Heart right ventricle (tissue), 16 donors: ENCODE data around the gene RAB24. TPM values are rescaled to one million over a fixed set of nuclear protein-coding genes. Genes with fewer than 3 reads are reported as not detected.
"Not testable (repeated sequence)": the region's sequence is repeated elsewhere in the genome, so short reads cannot be mapped to it uniquely, and the experiment has no call there.

Experiments used
- ATAC-seq, 8 donors: fragments of 200-7000 bp; cut with Tn5 transposase; one replicate each; pipeline ENCODE4 v1.9.1; 2020; ENCODE audit warnings: mild to moderate bottlenecking in 8 of 8, moderate library complexity in 8 of 8, moderate number of reproducible peaks in 1 of 8
- DNase-seq, 2 donors: peaks; one replicate each; pipeline ENCODE4 v3.0.0-alpha.2; 2020
- H3K27ac ChIP-seq, 10 donors: fragments of 200-600 bp; sonication (generic) in 2 of 10; one replicate each; pipeline versions ENCODE4 v1.5.0 to v1.8.0; 2020 to 2022; ENCODE audit warnings: mild to moderate bottlenecking in 3 of 10
- H3K27me3 ChIP-seq, 7 donors: fragments of 200-600 bp; one replicate each; pipeline ENCODE4 v1.8.0; 2021 to 2022; ENCODE audit warnings: mild to moderate bottlenecking in 2 of 7
- H3K36me3 ChIP-seq, 9 donors: fragments of 200-600 bp; sonication (generic) in 1 of 9; one replicate each; pipeline versions ENCODE4 v1.5.0 to v1.8.0; 2020 to 2022; ENCODE audit warnings: mild to moderate bottlenecking in 2 of 9
- H3K4me1 ChIP-seq, 9 donors: fragments of 200-600 bp; sonication (generic) in 1 of 9; one replicate each; pipeline versions ENCODE4 v1.5.0 to v1.8.0; 2020 to 2022; ENCODE audit warnings: mild to moderate bottlenecking in 4 of 9
- H3K4me3 ChIP-seq, 10 donors: fragments of 200-600 bp; sonication (generic) in 2 of 10; one replicate each; pipeline versions ENCODE4 v1.5.0 to v1.8.0; 2020 to 2022; ENCODE audit warnings: mild to moderate bottlenecking in 7 of 10, moderate library complexity in 2 of 10
- H3K9me3 ChIP-seq, 11 donors: fragments of 200-600 bp in 10 of 11; sonication (generic) in 2 of 11; one replicate each; pipeline versions ENCODE4 v1.5.0 to v1.8.0; 2013 to 2022; ENCODE audit warnings: mild to moderate bottlenecking in 2 of 11, control low read depth in 1 of 11, moderate library complexity in 1 of 11
- WGBS, 2 donors: extraction: QIAGEN DNeasy Blood & Tissue Kit; methylation state at CpG; one replicate each; pipeline ENCODE4 v1.1.7; 2013; ENCODE audit warnings: inconsistent platforms in 1 of 2; 5-methylcytosine and 5-hydroxymethylcytosine counted together
- intact Hi-C, 10 donors: fragments of 100-400 bp; cut with DNase I; formaldehyde crosslinking; loops; one replicate each; pipeline versions ENCODE4 v1.11.1 to v1.14.2; 2022
- polyA plus RNA-seq, 2 donors: library from polyadenylated mRNA; stranded (reverse); fragments of 200-250 nt; gene quantifications; one replicate each; pipeline ENCODE4 v1.2.3, GENCODE V29; 2013
- total RNA-seq, 10 donors: library from RNA; stranded (reverse); fragmentation: NEBNext Ultra II Directional in 3 of 10; extraction: Animal tissue kit (Norgen Biotek cat#: 25700) in 3 of 10; gene quantifications; one replicate each; pipeline versions ENCODE4 v1.2.1 to v1.2.4, GENCODE V29; 2021 to 2023
- TF ChIP-seq, protein P1 (sequence below), 9 donors: fragments of 200-600 bp; sonication (generic) in 2 of 9; IDR thresholded peaks; one replicate each; pipeline versions ENCODE4 v1.5.0 to v1.8.0; 2021 to 2022; ENCODE audit warnings: antibody characterized with exemption in 9 of 9, mild to moderate bottlenecking in 5 of 9, moderate library complexity in 1 of 9
- donor health status: Arrhythmogenic right ventricular cardiomyopathy.
- donor health status: ischemic (EF 13 %, LVEDD 7.1; RV severe dilation, severe dysfunction).
- donor health status: healthy with polysubstance abuse.
- donor health status: DM: no; HTN: yes; CAD: no.
- donor health status: DM: no; HTN: no; CAD: no.
- donor health status: ischemic (EF 25% LVEDD 6.9; RV normal size, moderate dysfunction).
- donor health status: ischemic (EF 25% LVEDD 5.7; RV mildly dilated, moderate dysfunction).
- donor health status: healthy.
- donor health status: DM: yes; HTN: yes; CAD: no.
- donor health status: Ischemic cardiomyopathy.
- donor health status: ischemic (EF 35%, LVEDD 5.7; RV mildly dilated, moderate dysfunction).
- donor health status: nonischemic (EF 11% LVEDD 7.7; RV severe dilation, severe dysfunction).
- donor health status: DM: yes; HTN: yes; CAD: no.
- donor health status: PGD.
- donor health status: ischemic (EF 29% LVEDD 5.4; RV normal size, mild dysfunction).
- donor health status: nonischemic (EF 23%, LVEDD 6.1; RV moderate dilation, normal function).

RAB24 gene
- total and polyA plus RNA-seq, 12 donors, result 14.7 to 39.4 (median 19.7) TPM

DNA sequence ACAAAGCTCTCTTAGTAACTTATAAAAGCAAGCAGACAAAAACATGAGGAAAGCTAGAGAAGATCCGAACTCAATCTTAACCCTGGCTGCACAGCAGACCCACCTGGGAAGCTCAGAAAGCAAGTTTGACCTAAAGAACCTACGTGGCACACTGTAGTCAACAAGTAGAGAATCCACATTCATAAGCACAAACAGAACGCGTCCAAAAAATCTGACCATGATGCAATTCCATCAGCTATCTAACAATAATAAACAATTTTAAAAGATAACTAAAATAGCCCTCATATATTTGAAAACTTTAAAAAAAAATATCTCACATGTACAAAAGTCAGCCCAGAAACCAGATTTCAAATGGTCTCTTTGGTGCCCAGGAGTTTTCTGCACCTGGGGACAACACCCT lies 43.3 kb upstream of the RAB24 start:
- peaks cover 7 to 53% (median 32%) of the 10 kb centered on the region in 9 donors for H3K4me1 ChIP-seq
- TF ChIP-seq, protein P1, sequence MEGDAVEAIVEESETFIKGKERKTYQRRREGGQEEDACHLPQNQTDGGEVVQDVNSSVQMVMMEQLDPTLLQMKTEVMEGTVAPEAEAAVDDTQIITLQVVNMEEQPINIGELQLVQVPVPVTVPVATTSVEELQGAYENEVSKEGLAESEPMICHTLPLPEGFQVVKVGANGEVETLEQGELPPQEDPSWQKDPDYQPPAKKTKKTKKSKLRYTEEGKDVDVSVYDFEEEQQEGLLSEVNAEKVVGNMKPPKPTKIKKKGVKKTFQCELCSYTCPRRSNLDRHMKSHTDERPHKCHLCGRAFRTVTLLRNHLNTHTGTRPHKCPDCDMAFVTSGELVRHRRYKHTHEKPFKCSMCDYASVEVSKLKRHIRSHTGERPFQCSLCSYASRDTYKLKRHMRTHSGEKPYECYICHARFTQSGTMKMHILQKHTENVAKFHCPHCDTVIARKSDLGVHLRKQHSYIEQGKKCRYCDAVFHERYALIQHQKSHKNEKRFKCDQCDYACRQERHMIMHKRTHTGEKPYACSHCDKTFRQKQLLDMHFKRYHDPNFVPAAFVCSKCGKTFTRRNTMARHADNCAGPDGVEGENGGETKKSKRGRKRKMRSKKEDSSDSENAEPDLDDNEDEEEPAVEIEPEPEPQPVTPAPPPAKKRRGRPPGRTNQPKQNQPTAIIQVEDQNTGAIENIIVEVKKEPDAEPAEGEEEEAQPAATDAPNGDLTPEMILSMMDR (IDR thresholded peaks at IDR 0.05), result no peak
- H3K27ac ChIP-seq, result no peak overlapping the region
- H3K9me3 ChIP-seq, result no peaks in the 10 kb centered on the region
- intact Hi-C loops, result no loop called here
- DNase-seq, result no peak
- H3K36me3 ChIP-seq, result peaks cover 0 to 82% (median 5%) of the 10 kb centered on the region in 9 donors
- WGBS, 2 donors, result 76 to 78% methylated on average over 4 of the region's 4 CpGs
- no peak for ATAC-seq
- H3K4me3 ChIP-seq, result no peak overlapping the region
- H3K27me3 ChIP-seq, result no peaks in the 10 kb centered on the region

DNA sequence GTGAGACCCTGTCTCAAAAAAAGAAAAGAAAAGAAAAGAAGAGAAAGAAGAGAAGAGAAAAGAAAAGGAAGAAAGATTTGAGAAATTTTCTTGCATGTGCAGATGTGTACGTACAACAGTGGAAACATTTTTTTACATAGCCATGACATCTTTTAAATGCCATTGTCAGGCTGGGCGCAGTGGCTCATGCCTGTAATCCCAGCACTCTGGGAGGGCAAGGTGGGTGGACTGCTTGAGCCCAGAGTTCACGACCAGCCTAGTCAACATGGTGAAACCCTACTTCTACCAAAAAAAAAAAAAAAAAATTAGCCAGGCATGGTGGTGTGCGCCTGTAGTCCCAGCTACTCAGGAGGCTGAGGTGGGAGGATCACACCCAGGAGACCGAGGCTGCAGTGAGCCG lies 41.4 kb upstream of the RAB24 start:
- ATAC-seq, result no peak
- WGBS, 2 donors, result 96% methylated on average over 6 of the region's 6 CpGs
- Histone ChIP-seq H3K4me3 (no peak overlapping the region), H3K27ac (no peak overlapping the region), H3K9me3 (no peaks in the 10 kb centered on the region), H3K27me3 (no peaks in the 10 kb centered on the region), H3K36me3 (peaks cover 0 to 95% (median 3%) of the 10 kb centered on the region in 9 donors), H3K4me1 (peaks cover under 1 to 40% (median 21%) of the 10 kb centered on the region in 9 donors)
- intact Hi-C loops, result no loop called here
- DNase-seq, result no peak
- TF ChIP-seq, protein P1 (IDR thresholded peaks at IDR 0.05), result no peak

DNA sequence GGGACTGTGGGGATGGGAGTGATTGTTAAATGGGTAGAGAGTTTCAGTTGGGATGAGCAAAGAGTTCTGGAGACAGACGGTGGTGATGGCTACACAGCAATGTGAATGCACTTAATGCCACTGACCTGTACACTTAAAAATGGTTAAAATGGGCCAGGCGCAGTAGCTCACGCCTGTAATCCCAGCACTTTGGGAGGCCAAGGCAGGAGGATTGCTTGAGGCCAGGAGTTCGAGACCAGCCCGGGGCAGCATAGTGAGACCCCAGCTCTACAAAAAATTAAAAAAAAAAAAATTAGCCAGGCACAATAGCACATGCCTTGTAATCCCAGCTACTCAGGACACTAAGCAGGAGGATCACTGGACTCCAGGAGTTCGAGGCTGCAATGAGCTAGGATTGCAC lies 40.3 kb upstream of the RAB24 start:
- ATAC-seq (no peak), DNase-seq (no peak)
- 98% methylated on average over 6 of the region's 6 CpGs for WGBS, 2 donors
- TF ChIP-seq, protein P1 (IDR thresholded peaks at IDR 0.05), result no peak
- H3K4me1 ChIP-seq, result peaks cover 0 to 37% (median 16%) of the 10 kb centered on the region in 9 donors
- H3K4me3 ChIP-seq, result no peak overlapping the region
- no peak overlapping the region for H3K27ac ChIP-seq
- H3K9me3 ChIP-seq, result no peaks in the 10 kb centered on the region
- intact Hi-C loops, result no loop called here
- no peaks in the 10 kb centered on the region for H3K27me3 ChIP-seq
- peaks cover 0 to 95% (median 0%) of the 10 kb centered on the region in 9 donors for H3K36me3 ChIP-seq

DNA sequence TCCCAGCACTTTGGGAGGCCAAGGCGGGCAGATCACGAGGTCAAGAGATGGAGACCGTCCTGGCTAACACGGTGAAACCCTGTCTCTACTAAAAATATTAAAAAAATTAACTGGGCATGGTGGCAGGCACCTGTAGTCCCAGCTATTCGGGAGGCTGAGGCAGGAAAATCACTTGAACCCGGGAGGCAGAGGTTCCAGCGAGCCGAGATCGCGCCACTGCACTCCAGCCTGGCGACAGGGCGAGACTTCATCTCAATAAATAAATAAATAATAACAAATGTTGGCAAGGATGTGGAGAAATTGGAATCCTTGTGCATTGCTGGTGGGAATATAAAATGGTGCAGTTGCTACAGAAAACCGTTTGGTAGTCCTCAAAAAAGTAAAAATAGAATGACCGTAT lies 39.5 kb upstream of the RAB24 start:
- H3K27ac ChIP-seq, H3K9me3 ChIP-seq, ATAC-seq, H3K27me3 ChIP-seq, H3K4me3 ChIP-seq, intact Hi-C loops, DNase-seq: not testable (repeated sequence)
- peaks cover 0 to 95% (median 0%) of the 10 kb centered on the region in 9 donors for H3K36me3 ChIP-seq
- H3K4me1 ChIP-seq, result peaks cover 0 to 30% (median 16%) of the 10 kb centered on the region in 9 donors
- WGBS, 2 donors, result 93 to 94% methylated on average over 14 of the region's 14 CpGs

DNA sequence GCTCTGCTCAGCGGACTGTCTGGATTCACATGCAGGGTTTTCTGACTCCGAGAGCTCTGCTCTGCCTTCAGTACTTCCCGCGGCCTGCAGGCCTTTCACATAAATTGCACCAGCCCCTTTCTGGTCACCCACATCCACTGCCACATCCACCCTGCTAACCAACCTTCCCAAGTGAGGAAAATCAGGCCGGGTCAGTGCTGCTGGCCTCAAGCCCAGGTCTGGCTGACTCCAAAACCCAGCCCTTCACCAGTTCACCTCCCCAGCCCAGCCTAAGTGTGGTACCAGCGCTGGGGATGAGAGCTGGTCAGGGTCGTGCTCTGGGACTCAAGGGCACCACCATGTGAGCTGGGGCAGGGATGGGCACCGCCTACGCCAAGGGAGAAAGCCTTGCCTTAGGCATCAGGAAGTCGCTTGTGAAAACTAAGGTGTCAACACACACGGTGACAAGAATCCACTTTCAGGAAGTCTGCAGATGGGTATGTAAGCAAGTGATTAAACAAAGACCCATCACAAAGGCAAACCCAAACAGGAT lies 35.7 kb upstream of the RAB24 start:
- peaks cover 0 to 98% (median 19%) of the 10 kb centered on the region in 9 donors for H3K36me3 ChIP-seq
- H3K27me3 ChIP-seq, result no peaks in the 10 kb centered on the region
- DNase-seq (no peak), ATAC-seq (no peak)
- no peak overlapping the region for H3K4me3 ChIP-seq
- H3K9me3 ChIP-seq, result no peaks in the 10 kb centered on the region
- peak overlapping the region in 1 of 10 donors; percentile 48 for H3K27ac ChIP-seq
- intact Hi-C loops, result no loop called here
- 78% methylated on average over 11 of the region's 11 CpGs for WGBS, 2 donors
- H3K4me1 ChIP-seq, result peaks cover 5 to 33% (median 20%) of the 10 kb centered on the region in 9 donors
- TF ChIP-seq, protein P1 (IDR thresholded peaks at IDR 0.05), result no peak
